ENCODE results near the gene GADL1. TPM values are rescaled to one million over a fixed set of nuclear protein-coding genes. Genes with fewer than 3 reads are reported as not detected.

GADL1 gene
- total and polyA plus RNA-seq, 2 experiments from 2014 or later, result not detected

GRCh38 chr3:30893678-30894325 lies 659 bp downstream of the GADL1 start:
- peak overlapping the region; percentile 78 for H3K4me3 ChIP-seq
- H3K9ac ChIP-seq, result no peak overlapping the region
- no peak overlapping the region for H3K27ac ChIP-seq
- in situ Hi-C loops (cut with MboI), result no loop called here
- no peaks in the 10 kb centered on the region for H4K20me1 ChIP-seq (ENCODE audit: insufficient read depth)
- H3K4me1 ChIP-seq (ENCODE audit: insufficient read depth), result no peaks in the 10 kb centered on the region
- TF ChIP-seq EZH2 (IDR thresholded peaks at IDR 0.05; ENCODE audit: insufficient read depth, poor library complexity, severe bottlenecking) (no peak), EZH2phosphoT487 (IDR thresholded peaks at IDR 0.05; ENCODE audit: insufficient read depth, low read depth) (no peak)
- no peaks in the 10 kb centered on the region for H3K9me3 ChIP-seq (ENCODE audit: low read depth)
- peak overlapping the region; percentile 77 for H3K4me2 ChIP-seq (ENCODE audit: unreplicated experiment)
- H2AFZ ChIP-seq, result peak overlapping the region; percentile 76
- H3K36me3 ChIP-seq (ENCODE audit: low read depth), result no peaks in the 10 kb centered on the region
- DNase-seq, result no peak
- 0 out of 2 replicates have a peak, but pooled peaks cover 9% of the 10 kb centered on the region for H3K27me3 ChIP-seq (replicated peaks; ENCODE audit: insufficient read depth)
- no peaks in the 10 kb centered on the region for H3K79me2 ChIP-seq (ENCODE audit: insufficient read depth)
- H3K9me2 ChIP-seq (ENCODE audit: insufficient read depth), result no peaks in the 10 kb centered on the region
- 52 to 55% methylated on average over 8 of the region's 8 CpGs for WGBS, 2 experiments (ENCODE audit: low coverage in 1 of 2, low lambda C conversion rate in 2 of 2, missing lambda C conversion rate in 2 of 2)
- no peaks in the 10 kb centered on the region for H3F3A ChIP-seq (ENCODE audit: insufficient read depth)

GRCh38 chr3:30890907-30891306 lies 3.6 kb downstream of the GADL1 start:
- no peaks in the 10 kb centered on the region for H3K9me3 ChIP-seq (ENCODE audit: low read depth)
- no peaks in the 10 kb centered on the region for H3F3A ChIP-seq (ENCODE audit: insufficient read depth)
- no peaks in the 10 kb centered on the region for H3K9me2 ChIP-seq (ENCODE audit: insufficient read depth)
- no peaks in the 10 kb centered on the region for H3K79me2 ChIP-seq (ENCODE audit: insufficient read depth)
- H2AFZ ChIP-seq, result no peak overlapping the region
- 95 to 96% methylated on average over 1 of the region's 1 CpG for WGBS, 2 experiments (ENCODE audit: low coverage in 1 of 2, low lambda C conversion rate in 2 of 2, missing lambda C conversion rate in 2 of 2)
- in situ Hi-C loops (cut with MboI), result no loop called here
- H3K9ac ChIP-seq, result no peak overlapping the region
- no peak for TF ChIP-seq EZH2 (IDR thresholded peaks at IDR 0.05; ENCODE audit: insufficient read depth, poor library complexity, severe bottlenecking)
- TF ChIP-seq EZH2phosphoT487 (IDR thresholded peaks at IDR 0.05; ENCODE audit: insufficient read depth, low read depth), result no peak
- no peak overlapping the region for H3K27ac ChIP-seq
- no peaks in the 10 kb centered on the region for H3K36me3 ChIP-seq (ENCODE audit: low read depth)
- no peaks in the 10 kb centered on the region for H3K4me1 ChIP-seq (ENCODE audit: insufficient read depth)
- no peak overlapping the region for H3K4me3 ChIP-seq
- H4K20me1 ChIP-seq (ENCODE audit: insufficient read depth), result no peaks in the 10 kb centered on the region
- no peak for DNase-seq
- no peak overlapping the region for H3K4me2 ChIP-seq (ENCODE audit: unreplicated experiment)
- H3K27me3 ChIP-seq (replicated peaks; ENCODE audit: insufficient read depth), result 0 out of 2 replicates have a peak, but pooled peaks cover 9% of the 10 kb centered on the region

DNA sequence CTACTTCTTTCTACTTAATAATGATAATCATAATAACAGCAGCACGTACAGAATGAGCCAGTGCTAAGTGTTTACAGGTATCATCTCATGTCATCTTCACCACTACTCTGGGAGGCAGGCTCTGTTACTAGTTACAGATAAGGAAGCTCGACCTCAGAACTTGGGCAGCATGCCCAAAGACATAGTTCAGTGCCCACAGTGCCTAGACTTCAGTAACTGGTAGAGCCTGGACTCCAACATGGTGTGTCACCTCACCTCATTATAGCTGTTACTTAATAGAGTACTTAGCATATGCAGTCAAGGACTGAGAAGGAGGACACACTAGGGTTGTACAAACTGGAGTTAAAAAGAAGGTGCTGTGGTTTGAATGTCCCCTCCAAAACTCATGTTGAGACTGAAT lies 7.6 kb downstream of the GADL1 start:
- no peak for DNase-seq
- Histone ChIP-seq H2AFZ (no peak overlapping the region), H3K36me3 (ENCODE audit: low read depth) (no peaks in the 10 kb centered on the region), H3K79me2 (ENCODE audit: insufficient read depth) (no peaks in the 10 kb centered on the region), H3K27me3 (replicated peaks; ENCODE audit: insufficient read depth) (no peaks in the 10 kb centered on the region), H3K9me3 (ENCODE audit: low read depth) (no peaks in the 10 kb centered on the region), H3K4me2 (ENCODE audit: unreplicated experiment) (no peak overlapping the region), H3K4me3 (no peak overlapping the region), H3K9ac (no peak overlapping the region), H3K4me1 (ENCODE audit: insufficient read depth) (no peaks in the 10 kb centered on the region), H4K20me1 (ENCODE audit: insufficient read depth) (no peaks in the 10 kb centered on the region), H3F3A (ENCODE audit: insufficient read depth) (no peaks in the 10 kb centered on the region), H3K9me2 (ENCODE audit: insufficient read depth) (no peaks in the 10 kb centered on the region), H3K27ac (no peak overlapping the region)
- TF ChIP-seq EZH2phosphoT487 (IDR thresholded peaks at IDR 0.05; ENCODE audit: insufficient read depth, low read depth) (no peak), EZH2 (IDR thresholded peaks at IDR 0.05; ENCODE audit: insufficient read depth, poor library complexity, severe bottlenecking) (no peak)
- WGBS, 2 experiments (ENCODE audit: low coverage in 1 of 2, low lambda C conversion rate in 2 of 2, missing lambda C conversion rate in 2 of 2), result 41 to 57% methylated on average over 2 of the region's 2 CpGs
- in situ Hi-C loops (cut with MboI), result no loop called here

GRCh38 chr3:30878862-30879261 lies 15.6 kb downstream of the GADL1 start:
- no peak for TF ChIP-seq EZH2 (IDR thresholded peaks at IDR 0.05; ENCODE audit: insufficient read depth, poor library complexity, severe bottlenecking)
- H2AFZ ChIP-seq, result no peak overlapping the region
- no peaks in the 10 kb centered on the region for H3K36me3 ChIP-seq (ENCODE audit: low read depth)
- no peak overlapping the region for H3K27ac ChIP-seq
- in situ Hi-C loops (cut with MboI), result no loop called here
- H3K4me3 ChIP-seq, result no peak overlapping the region
- no peak for DNase-seq
- H3K9me2 ChIP-seq (ENCODE audit: insufficient read depth), result no peaks in the 10 kb centered on the region
- no peaks in the 10 kb centered on the region for H3K9me3 ChIP-seq (ENCODE audit: low read depth)
- no peak overlapping the region for H3K4me2 ChIP-seq (ENCODE audit: unreplicated experiment)
- no peaks in the 10 kb centered on the region for H3K79me2 ChIP-seq (ENCODE audit: insufficient read depth)
- no peaks in the 10 kb centered on the region for H3K4me1 ChIP-seq (ENCODE audit: insufficient read depth)
- H3K9ac ChIP-seq, result no peak overlapping the region
- no peaks in the 10 kb centered on the region for H4K20me1 ChIP-seq (ENCODE audit: insufficient read depth)
- no peaks in the 10 kb centered on the region for H3F3A ChIP-seq (ENCODE audit: insufficient read depth)
- no peaks in the 10 kb centered on the region for H3K27me3 ChIP-seq (replicated peaks; ENCODE audit: insufficient read depth)
- WGBS, 2 experiments (ENCODE audit: low coverage in 1 of 2, low lambda C conversion rate in 2 of 2, missing lambda C conversion rate in 2 of 2), result 72 to 80% methylated on average over 1 of the region's 1 CpG
